HG03159 (cell line): ENCODE results near the gene ASPHD2.
"Not testable (repeated sequence)": the region's sequence is repeated elsewhere in the genome, so short reads cannot be mapped to it uniquely, and the experiment has no call there.

ENCODE experiments used
- ATAC-seq: cut with Tn5 transposase; IDR thresholded peaks from one replicate; pipeline ENCODE4 v1.9.1; 2021; ENCODE audit warnings: mild to moderate bottlenecking, moderate library complexity; ENCODE audit not compliant: unreplicated experiment

ASPHD2 gene

GRCh38 chr22:26416256-26416655 is 12.8 kb upstream of the ASPHD2 start:
- no peak for ATAC-seq

DNA sequence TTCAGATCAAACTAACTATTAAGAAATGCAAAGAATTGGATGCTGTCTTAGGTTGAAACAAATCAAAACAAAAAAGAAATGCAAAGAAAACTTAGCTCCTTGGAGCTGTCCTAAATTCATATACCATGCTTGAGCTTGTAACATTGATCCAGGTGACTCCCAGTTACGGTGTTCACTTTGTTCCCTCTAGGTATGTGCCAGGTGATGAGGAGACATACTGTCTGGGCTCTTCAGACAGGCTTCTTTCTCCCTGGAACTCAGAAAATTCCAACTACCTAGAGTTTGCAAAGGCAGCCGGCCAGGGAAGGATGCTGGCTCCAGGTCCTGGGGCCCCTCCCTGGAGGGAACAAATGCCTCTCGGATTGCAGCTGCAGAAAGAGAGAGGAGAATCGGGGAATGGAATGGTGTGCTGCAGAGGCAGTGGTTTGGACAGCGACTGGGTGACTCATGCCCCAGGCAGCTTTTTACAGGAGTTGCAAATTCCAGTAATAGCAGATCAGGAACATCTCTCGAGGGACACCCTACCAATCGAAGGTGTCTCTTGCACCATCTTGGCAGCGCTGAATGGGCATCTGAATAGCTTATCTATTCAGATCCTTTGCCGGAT is 12.3 kb upstream of the ASPHD2 start:
- no peak for ATAC-seq

GRCh38 chr22:26417406-26417805 is 11.7 kb upstream of the ASPHD2 start:
- ATAC-seq = no peak

GRCh38 chr22:26418620-26419019 is 10.4 kb upstream of the ASPHD2 start:
- ATAC-seq = no peak

DNA sequence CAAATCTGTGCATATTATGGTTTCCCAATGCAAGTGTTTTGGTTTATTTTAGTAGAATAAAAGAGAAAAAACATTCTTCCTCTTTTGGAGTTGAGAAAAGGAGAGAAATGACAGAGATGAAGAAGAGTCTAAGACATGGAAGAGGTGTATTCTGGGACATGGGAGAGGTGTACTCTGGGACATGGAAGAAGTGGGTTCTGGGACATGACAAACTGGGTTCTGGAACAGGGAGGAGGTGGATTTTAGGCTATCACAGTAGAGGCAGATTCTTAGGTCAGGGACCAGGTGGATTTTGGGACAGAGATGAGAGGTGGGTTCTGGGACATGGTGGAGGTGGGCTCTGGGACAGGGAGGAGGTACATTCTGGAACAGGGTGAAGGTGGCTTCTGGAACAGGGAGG is 2.1 kb upstream of the ASPHD2 start:
- no peak for ATAC-seq

- ATAC-seq = peak; percentile 8
These were observed 612 bp downstream of the ASPHD2 start for GRCh38 chr22:26429458-26430286.

DNA sequence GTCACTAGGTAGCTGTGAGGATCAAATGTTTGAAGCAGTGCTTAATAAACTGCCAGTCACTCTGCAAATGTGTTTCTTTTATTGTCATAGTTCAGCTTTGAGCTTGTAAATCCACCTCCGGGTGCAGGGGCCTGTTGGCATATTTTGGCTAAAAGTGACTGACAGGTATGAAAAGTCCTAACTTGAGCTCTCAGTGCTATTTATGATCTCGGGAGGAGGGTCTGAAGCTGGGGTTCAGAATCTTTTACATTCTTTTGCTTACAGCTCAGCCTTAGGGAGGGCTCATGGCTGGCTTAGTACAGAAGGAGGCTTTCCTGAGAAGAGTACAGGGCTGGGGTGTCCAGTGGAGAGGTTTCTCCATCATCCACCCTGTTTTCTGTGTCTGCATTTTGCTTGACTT is 1.5 kb downstream of the ASPHD2 start:
- ATAC-seq = no peak

DNA sequence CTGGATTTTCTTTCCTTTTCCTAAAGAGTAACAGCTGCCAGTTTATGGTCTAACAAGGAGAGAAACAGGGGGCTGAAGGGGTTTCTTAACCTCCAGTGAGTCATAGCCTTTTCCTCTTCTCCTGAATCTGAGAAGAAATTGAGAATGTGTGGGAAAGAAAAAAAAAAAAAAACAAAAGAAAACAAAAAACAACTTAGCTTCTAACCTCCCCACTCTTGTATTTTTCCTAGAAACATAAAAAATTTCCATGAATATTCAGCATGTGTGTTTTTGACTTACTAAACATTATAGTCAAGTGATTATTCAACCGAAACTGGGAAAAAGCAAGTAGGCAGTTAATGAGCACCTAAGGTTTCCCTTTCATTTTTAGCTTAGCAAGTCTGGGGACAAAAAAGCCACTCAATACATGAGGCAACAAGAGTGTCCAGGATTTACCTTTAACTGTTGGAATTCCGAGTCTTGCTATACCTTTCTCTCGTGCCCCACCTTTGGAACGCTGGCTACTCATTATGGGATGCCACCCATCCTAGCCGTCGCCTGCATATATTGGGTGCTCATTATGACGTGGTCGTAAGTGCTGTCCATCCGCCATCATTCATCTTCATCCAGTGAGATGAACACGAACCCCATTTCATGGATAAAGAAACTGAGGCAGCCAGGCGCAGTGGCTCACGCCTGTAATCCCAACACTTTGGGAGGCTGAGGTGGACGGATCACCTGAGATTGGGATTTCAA is 2.4 kb downstream of the ASPHD2 start:
- ATAC-seq = no peak

DNA sequence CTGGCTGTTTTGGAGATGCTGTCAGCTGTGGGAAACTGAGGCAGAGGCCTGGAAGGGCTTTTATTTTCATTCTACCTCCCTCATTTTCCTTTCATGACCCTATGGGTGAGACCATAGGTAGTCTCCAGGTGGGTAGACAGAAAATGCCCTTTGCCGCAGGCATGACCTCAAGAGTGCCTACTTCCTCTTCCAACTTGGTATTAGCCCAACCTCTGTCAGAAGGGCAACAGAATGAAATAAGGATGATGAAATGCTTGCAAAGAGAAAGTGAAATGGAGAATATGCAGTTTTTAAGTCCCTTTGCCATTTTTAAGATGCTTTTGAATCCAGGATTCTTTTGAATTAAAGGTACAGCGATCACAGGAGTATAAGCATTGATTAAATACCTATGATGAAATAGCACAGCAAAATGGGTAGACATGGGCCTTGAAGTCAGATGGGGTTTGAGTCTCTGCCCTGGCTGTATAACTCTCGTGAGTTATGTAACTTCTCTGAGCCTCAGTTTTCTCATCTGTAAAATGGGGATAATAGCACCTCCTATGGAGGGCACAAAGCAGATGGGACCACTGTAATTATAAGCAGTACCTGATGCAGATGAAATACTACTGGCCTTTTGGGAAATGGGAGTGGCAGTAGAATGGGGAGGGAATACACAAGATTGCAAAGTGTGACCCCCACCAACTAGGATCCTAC is 3.7 kb downstream of the ASPHD2 start:
- no peak for ATAC-seq

GRCh38 chr22:26433805-26434204 is 4.7 kb downstream of the ASPHD2 start:
- no peak for ATAC-seq

DNA sequence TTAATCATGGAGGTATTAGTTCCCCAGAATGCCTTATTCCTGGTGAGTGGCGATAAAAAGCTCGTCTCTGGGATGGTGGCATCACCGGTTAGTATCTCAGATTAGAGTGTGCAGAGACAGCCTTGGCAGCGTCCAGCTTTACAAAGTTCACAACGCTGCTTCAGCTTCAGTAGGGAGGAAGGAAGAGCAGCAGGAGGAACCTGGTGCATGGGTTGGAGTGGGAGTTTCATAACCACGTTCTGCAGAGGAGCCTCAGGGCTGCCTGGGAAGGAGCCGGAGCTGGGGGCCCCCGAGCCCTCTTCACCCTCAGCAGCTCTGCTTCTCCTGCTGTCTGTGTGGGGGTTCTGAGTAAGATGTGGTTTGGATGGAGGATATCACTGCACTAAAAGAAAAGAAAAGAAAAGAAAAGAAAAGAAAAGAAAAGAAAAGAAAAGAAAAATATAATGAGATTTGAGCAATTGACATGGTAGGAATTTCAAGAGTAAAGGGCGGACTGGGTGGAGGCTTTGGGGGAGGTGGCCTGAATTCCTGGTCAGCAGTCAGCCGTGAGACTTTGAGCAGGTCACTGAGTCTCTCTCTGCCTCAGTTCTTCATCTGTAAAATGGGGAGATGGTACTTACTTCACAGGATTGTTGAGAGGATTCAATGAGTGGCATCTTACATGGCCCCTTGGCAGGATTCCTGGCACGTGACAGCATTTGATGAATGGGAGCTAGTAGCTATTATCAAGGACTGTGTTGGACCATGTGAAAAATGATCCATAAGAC is 6.5 kb downstream of the ASPHD2 start:
- no peak for ATAC-seq

GRCh38 chr22:26436903-26437515 is 7.9 kb downstream of the ASPHD2 start:
- no peak for ATAC-seq

- no peak for ATAC-seq
These were observed 8.8 kb downstream of the ASPHD2 start for GRCh38 chr22:26437694-26438392.

GRCh38 chr22:26438776-26439175 is 9.7 kb downstream of the ASPHD2 start:
- not testable (repeated sequence) for ATAC-seq

- no peak for ATAC-seq
These were observed 10.5 kb downstream of the ASPHD2 start for GRCh38 chr22:26439559-26439958.

- ATAC-seq = no peak
These were observed 13.2 kb downstream of the ASPHD2 start for GRCh38 chr22:26442086-26442756.

GRCh38 chr22:26443901-26444690 is 15.0 kb downstream of the ASPHD2 start:
- ATAC-seq = no peak

DNA sequence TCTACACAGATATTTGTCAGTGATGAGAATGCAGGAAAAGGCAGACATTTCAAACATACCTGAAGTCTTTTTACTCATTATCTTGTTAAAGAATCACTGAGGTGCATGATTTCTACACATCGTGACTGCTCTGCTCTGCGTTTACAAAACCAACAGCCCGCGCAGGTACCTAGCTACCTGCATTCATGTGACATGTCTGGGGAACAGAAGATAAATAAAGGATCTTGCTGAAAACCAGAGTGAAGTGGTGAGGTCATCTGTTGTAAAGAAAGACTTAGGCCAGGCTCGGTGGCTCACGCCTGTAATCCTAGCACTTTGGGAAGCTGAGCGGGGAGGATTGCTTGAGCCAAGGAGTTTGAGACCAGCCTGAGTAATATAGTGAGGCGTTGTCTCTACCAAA is 15.7 kb downstream of the ASPHD2 start:
- no peak for ATAC-seq
